HL-60 (cell line): Measurements from ENCODE around the gene MMP3.

Experiments used
- DNase-seq, 2 experiments: peaks; one replicate each; pipeline ENCODE4 v3.0.0-alpha.2; 2010 to 2020; ENCODE audit warnings: low read depth in 1 of 2, low spot score in 1 of 2
- H3K27ac ChIP-seq: fragments of 250-450 bp; sonication (Bioruptor Pico); replicated peaks from 2 replicates; pipeline ENCODE4 v1.5.1; 2020; ENCODE audit warnings: mild to moderate bottlenecking, moderate library complexity
- H3K27me3 ChIP-seq: fragments of 250-450 bp; sonication (Bioruptor Pico); 2 replicates; pipeline ENCODE4 v1.5.1; 2021; ENCODE audit warnings: mild to moderate bottlenecking, moderate library complexity; ENCODE audit not compliant: insufficient read depth, poor library complexity, severe bottlenecking
- H3K4me3 ChIP-seq: replicated peaks from 2 replicates; pipeline ENCODE4 v1.5.1; 2011; ENCODE audit warnings: mild to moderate bottlenecking, control low read depth, low read length; ENCODE audit not compliant: insufficient read depth
- CTCF ChIP-seq: IDR thresholded peaks from one replicate; pipeline ENCODE4 v1.5.1; 2011; ENCODE audit warnings: low read length, control low read depth, inconsistent platforms; ENCODE audit not compliant: insufficient read depth
- GABPA ChIP-seq: IDR thresholded peaks from 2 replicates; pipeline ENCODE4 v1.6.1; 2012; ENCODE audit warnings: low read depth
- POLR2AphosphoS5 ChIP-seq: IDR thresholded peaks from 2 replicates; pipeline ENCODE4 v1.6.1; 2012; ENCODE audit warnings: low read depth
- REST ChIP-seq: IDR thresholded peaks from 2 replicates; pipeline ENCODE4 v1.6.1; 2012; ENCODE audit warnings: low read depth; ENCODE audit not compliant: insufficient replicate concordance
- SPI1 ChIP-seq: IDR thresholded peaks from 2 replicates; pipeline ENCODE4 v1.6.1; 2012; ENCODE audit warnings: low read depth, mild to moderate bottlenecking, borderline replicate concordance

MMP3 gene

GRCh38 chr11:102837646-102838045, 5.8 kb downstream of the MMP3 start:
- DNase-seq, result no peak
- peaks cover 2% of the 10 kb centered on the region for H3K27me3 ChIP-seq
- H3K27ac ChIP-seq, result no peak overlapping the region
- no peak overlapping the region for H3K4me3 ChIP-seq
- TF ChIP-seq POLR2AphosphoS5 (no peak), GABPA (no peak), REST (no peak), SPI1 (no peak), CTCF (no peak)

- no peak overlapping the region for H3K27ac ChIP-seq
- DNase-seq, result no peak
- TF ChIP-seq CTCF, result no peak
- TF ChIP-seq SPI1, result no peak
- TF ChIP-seq REST, result no peak
- no peak for TF ChIP-seq POLR2AphosphoS5
- no peak for TF ChIP-seq GABPA
- H3K4me3 ChIP-seq, result no peak overlapping the region
- peaks cover 4% of the 10 kb centered on the region for H3K27me3 ChIP-seq
Observed at GRCh38 chr11:102837156-102837555, 6.3 kb downstream of the MMP3 start.

GRCh38 chr11:102836290-102836875, 7.0 kb downstream of the MMP3 start:
- Histone ChIP-seq H3K27me3 (peaks cover 12% of the 10 kb centered on the region), H3K4me3 (no peak overlapping the region), H3K27ac (no peak overlapping the region)
- DNase-seq, result no peak
- no peak for TF ChIP-seq GABPA
- no peak for TF ChIP-seq POLR2AphosphoS5
- TF ChIP-seq SPI1, result no peak
- TF ChIP-seq CTCF, result no peak
- TF ChIP-seq REST, result no peak
